ENCODE results near the gene DOCK10. TPM values are rescaled to one million over a fixed set of nuclear protein-coding genes. Genes with fewer than 3 reads are reported as not detected.
"Not testable (repeated sequence)": the region's sequence is repeated elsewhere in the genome, so short reads cannot be mapped to it uniquely, and the experiment has no call there.

Gene DOCK10
- total and polyA plus RNA-seq, 3 donors from 2014 or later: 2.9 to 20.2 (median 11.4) TPM

- WGBS, 2 donors: 88 to 96% methylated on average over 4 of the region's 4 CpGs
- intact Hi-C loops (cut with DNase I; ENCODE audit: low total_unique reads): no loop called here
- TF ChIP-seq POLR2A (IDR thresholded peaks at IDR 0.05): no peak
- TF ChIP-seq, protein P1, sequence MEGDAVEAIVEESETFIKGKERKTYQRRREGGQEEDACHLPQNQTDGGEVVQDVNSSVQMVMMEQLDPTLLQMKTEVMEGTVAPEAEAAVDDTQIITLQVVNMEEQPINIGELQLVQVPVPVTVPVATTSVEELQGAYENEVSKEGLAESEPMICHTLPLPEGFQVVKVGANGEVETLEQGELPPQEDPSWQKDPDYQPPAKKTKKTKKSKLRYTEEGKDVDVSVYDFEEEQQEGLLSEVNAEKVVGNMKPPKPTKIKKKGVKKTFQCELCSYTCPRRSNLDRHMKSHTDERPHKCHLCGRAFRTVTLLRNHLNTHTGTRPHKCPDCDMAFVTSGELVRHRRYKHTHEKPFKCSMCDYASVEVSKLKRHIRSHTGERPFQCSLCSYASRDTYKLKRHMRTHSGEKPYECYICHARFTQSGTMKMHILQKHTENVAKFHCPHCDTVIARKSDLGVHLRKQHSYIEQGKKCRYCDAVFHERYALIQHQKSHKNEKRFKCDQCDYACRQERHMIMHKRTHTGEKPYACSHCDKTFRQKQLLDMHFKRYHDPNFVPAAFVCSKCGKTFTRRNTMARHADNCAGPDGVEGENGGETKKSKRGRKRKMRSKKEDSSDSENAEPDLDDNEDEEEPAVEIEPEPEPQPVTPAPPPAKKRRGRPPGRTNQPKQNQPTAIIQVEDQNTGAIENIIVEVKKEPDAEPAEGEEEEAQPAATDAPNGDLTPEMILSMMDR (IDR thresholded peaks at IDR 0.05): no peak
- Histone ChIP-seq H3K27ac (no peak overlapping the region), H3K36me3 (ENCODE audit: low read depth, missing control alignments) (no peaks in the 10 kb centered on the region), H3K9me3 (no peaks in the 10 kb centered on the region), H3K4me3 (no peak overlapping the region), H3K4me1 (no peaks in the 10 kb centered on the region), H3K27me3 (no peaks in the 10 kb centered on the region)
- no peak for DNase-seq
These were observed 94.7 kb downstream of the DOCK10 start for GRCh38 chr2:224947566-224947965.

DNA sequence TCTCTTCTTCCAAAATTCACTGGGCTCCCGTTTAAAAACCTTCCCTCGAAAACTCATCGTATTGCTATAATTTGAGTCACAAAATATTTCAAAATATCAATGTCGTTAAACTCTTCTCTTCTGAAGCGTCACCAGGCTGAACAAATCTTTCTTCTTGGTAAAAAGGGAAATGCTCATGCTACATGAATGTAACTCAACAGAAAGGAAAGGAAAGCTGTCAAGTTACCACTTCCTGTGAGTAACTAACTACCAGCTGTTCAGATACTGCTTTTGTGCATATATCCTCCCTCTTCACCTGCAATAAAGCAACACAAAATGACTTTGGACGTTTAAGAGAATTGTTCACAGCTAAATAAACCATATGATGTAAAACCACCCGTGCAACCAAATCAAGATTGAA is 95.4 kb downstream of the DOCK10 start:
- H3K4me1 ChIP-seq: no peaks in the 10 kb centered on the region
- WGBS, 2 donors: 73 to 81% methylated on average over 7 of the region's 7 CpGs
- H3K4me3 ChIP-seq: no peak overlapping the region
- TF ChIP-seq POLR2A (IDR thresholded peaks at IDR 0.05): no peak
- TF ChIP-seq, protein P1 (IDR thresholded peaks at IDR 0.05): no peak
- no peak overlapping the region for H3K27ac ChIP-seq
- no peaks in the 10 kb centered on the region for H3K27me3 ChIP-seq
- intact Hi-C loops (cut with DNase I; ENCODE audit: low total_unique reads): no loop called here
- no peaks in the 10 kb centered on the region for H3K9me3 ChIP-seq
- H3K36me3 ChIP-seq (ENCODE audit: low read depth, missing control alignments): no peaks in the 10 kb centered on the region
- DNase-seq: no peak

DNA sequence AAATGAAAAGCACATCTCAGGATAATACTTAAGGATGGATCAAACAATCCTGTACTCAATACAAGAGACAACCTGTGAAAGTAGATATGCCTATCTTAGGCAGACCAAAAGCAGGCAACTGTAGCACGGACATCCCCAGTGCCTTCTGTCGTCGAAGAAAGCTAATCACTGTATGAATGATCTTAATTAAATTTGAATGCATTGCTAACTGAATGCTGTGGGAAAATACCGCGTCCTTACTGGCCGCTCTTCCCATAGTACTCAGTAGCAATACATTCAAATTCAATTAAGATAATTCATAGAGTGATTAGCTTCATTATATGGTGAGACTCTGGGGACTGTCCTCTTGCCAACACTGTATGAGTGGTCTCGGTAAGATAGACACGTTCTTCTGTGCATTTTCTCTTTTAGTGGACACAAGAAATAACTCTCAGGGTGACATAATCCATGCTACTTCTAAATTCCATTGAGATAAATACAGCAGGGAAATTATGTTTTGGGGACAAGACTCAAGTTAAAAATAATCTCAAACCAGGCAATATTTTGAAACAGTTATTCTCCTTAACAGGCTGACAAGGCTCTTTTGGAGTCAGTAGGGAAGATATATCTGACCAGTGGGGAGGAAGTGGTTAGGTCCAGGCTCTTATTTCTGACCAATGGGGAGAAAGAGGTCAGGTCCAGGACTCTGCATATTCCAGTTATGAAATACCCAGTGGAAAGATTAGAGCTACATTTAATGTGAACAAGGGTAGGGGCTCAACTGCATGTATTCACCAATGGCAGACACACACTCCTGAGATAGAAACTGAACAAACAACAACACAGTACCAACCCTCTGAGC is 97.3 kb downstream of the DOCK10 start:
- WGBS, 2 donors: 81 to 85% methylated on average over 8 of the region's 8 CpGs
- TF ChIP-seq POLR2A (IDR thresholded peaks at IDR 0.05): no peak
- TF ChIP-seq, protein P1 (IDR thresholded peaks at IDR 0.05): no peak
- no peaks in the 10 kb centered on the region for H3K27me3 ChIP-seq
- H3K27ac ChIP-seq: no peak overlapping the region
- no peaks in the 10 kb centered on the region for H3K36me3 ChIP-seq (ENCODE audit: low read depth, missing control alignments)
- intact Hi-C loops (cut with DNase I; ENCODE audit: low total_unique reads): no loop called here
- no peak overlapping the region for H3K4me3 ChIP-seq
- no peaks in the 10 kb centered on the region for H3K9me3 ChIP-seq
- no peaks in the 10 kb centered on the region for H3K4me1 ChIP-seq
- no peak for DNase-seq

GRCh38 chr2:224943601-224944041 is 98.6 kb downstream of the DOCK10 start:
- H3K27ac ChIP-seq; H3K9me3 ChIP-seq; H3K27me3 ChIP-seq; H3K4me3 ChIP-seq; intact Hi-C loops (cut with DNase I; ENCODE audit: low total_unique reads); DNase-seq; H3K36me3 ChIP-seq (ENCODE audit: low read depth, missing control alignments); H3K4me1 ChIP-seq: not testable (repeated sequence)
- WGBS, 2 donors: 86 to 91% methylated on average over 8 of the region's 8 CpGs

DNA sequence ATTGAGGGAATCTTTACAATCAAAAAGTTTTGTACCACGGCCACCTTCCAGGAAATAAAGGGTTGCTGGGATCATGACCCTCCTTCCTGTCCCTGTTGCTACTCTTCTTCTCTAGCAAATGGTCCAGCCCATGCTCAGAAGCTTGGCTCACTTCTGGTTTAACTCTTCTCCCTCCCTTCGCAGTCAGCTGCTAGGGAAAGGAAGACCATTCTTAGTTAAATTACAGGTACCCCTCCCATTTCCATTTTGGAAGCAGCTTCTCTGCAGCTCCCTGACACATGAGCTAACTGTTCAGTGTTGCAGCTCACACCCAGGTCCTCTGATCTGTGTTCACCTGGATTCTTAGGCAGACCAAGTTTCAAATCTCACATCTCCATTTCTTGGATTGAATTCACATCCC is 100.3 kb downstream of the DOCK10 start:
- TF ChIP-seq, protein P1 (IDR thresholded peaks at IDR 0.05): no peak
- no peak for DNase-seq
- Histone ChIP-seq H3K36me3 (ENCODE audit: low read depth, missing control alignments) (no peaks in the 10 kb centered on the region), H3K27me3 (no peaks in the 10 kb centered on the region), H3K27ac (no peak overlapping the region), H3K4me1 (no peaks in the 10 kb centered on the region), H3K9me3 (no peaks in the 10 kb centered on the region), H3K4me3 (no peak overlapping the region)
- WGBS, 2 donors: 88 to 89% methylated on average over 2 of the region's 2 CpGs
- intact Hi-C loops (cut with DNase I; ENCODE audit: low total_unique reads): no loop called here

Measured in testis (tissue), 3 donors.